ENCODE data around the gene HUWE1. TPM values are rescaled to one million over a fixed set of nuclear protein-coding genes. Genes with fewer than 3 reads are reported as not detected.
"Not testable (repeated sequence)": the region's sequence is repeated elsewhere in the genome, so short reads cannot be mapped to it uniquely, and the experiment has no call there.

HUWE1 gene
- total RNA-seq, 1 donor from 2014 or later, result 65.9 TPM

- DNase-seq (ENCODE audit: low read depth in 2 of 2), result peak; percentile 2 to 69
These were observed 80.1 kb downstream of the HUWE1 start for GRCh38 chrX:53606456-53606855.

- DNase-seq (ENCODE audit: low read depth in 2 of 2), result peak; percentile 25 to 75
These were observed 81.5 kb downstream of the HUWE1 start for GRCh38 chrX:53605004-53605403.

- DNase-seq (ENCODE audit: low read depth in 2 of 2), result peak in 1 of 2 donors; percentile 37
These were observed 86.6 kb downstream of the HUWE1 start for GRCh38 chrX:53599781-53600396.

GRCh38 chrX:53598169-53598568 lies 88.3 kb downstream of the HUWE1 start:
- DNase-seq (ENCODE audit: low read depth in 2 of 2), result no peak

- DNase-seq (ENCODE audit: low read depth in 2 of 2), result peak in 1 of 2 donors; percentile 14
These were observed 91.2 kb downstream of the HUWE1 start for GRCh38 chrX:53595266-53595810.

- DNase-seq (ENCODE audit: low read depth in 2 of 2), result no peak
These were observed 92.2 kb downstream of the HUWE1 start for GRCh38 chrX:53594354-53594753.

GRCh38 chrX:53587795-53588420 lies 98.6 kb downstream of the HUWE1 start:
- DNase-seq (ENCODE audit: low read depth in 2 of 2), result no peak

GRCh38 chrX:53584891-53585290 lies 101.6 kb downstream of the HUWE1 start:
- no peak for DNase-seq (ENCODE audit: low read depth in 2 of 2)

- no peak for DNase-seq (ENCODE audit: low read depth in 2 of 2)
These were observed 102.9 kb downstream of the HUWE1 start for GRCh38 chrX:53583571-53583970.

- no peak for DNase-seq (ENCODE audit: low read depth in 2 of 2)
These were observed 105.6 kb downstream of the HUWE1 start for GRCh38 chrX:53580742-53581504.

- no peak for DNase-seq (ENCODE audit: low read depth in 2 of 2)
These were observed 115.0 kb downstream of the HUWE1 start for GRCh38 chrX:53571494-53571893.

GRCh38 chrX:53563324-53563723 lies 123.2 kb downstream of the HUWE1 start:
- no peak for DNase-seq (ENCODE audit: low read depth in 2 of 2)

GRCh38 chrX:53561912-53562311 lies 124.6 kb downstream of the HUWE1 start:
- DNase-seq (ENCODE audit: low read depth in 2 of 2), result no peak

- no peak for DNase-seq (ENCODE audit: low read depth in 2 of 2)
These were observed 127.9 kb downstream of the HUWE1 start for GRCh38 chrX:53558646-53559045.

- no peak for DNase-seq (ENCODE audit: low read depth in 2 of 2)
These were observed 129.7 kb downstream of the HUWE1 start for GRCh38 chrX:53556868-53557267.

GRCh38 chrX:53550756-53551463 lies 135.6 kb downstream of the HUWE1 start:
- no peak for DNase-seq (ENCODE audit: low read depth in 2 of 2)

- DNase-seq (ENCODE audit: low read depth in 2 of 2), result no peak
These were observed 138.9 kb downstream of the HUWE1 start for GRCh38 chrX:53547668-53548067.

- no peak for DNase-seq (ENCODE audit: low read depth in 2 of 2)
These were observed 141.6 kb downstream of the HUWE1 start for GRCh38 chrX:53544936-53545335.

GRCh38 chrX:53538781-53539180 lies 147.7 kb downstream of the HUWE1 start:
- DNase-seq (ENCODE audit: low read depth in 2 of 2), result no peak

GRCh38 chrX:53531255-53531966 lies 155.1 kb downstream of the HUWE1 start:
- not testable (repeated sequence) for DNase-seq (ENCODE audit: low read depth in 2 of 2)

- no peak for DNase-seq (ENCODE audit: low read depth in 2 of 2)
These were observed 159.5 kb downstream of the HUWE1 start for GRCh38 chrX:53526999-53527398.
